Activated CD4-positive, alpha-beta T cell treated with anti-CD3 and anti-CD28 coated beads for 48 hours (primary cell): ENCODE data around the gene PRDX1.

Source experiments
- DNase-seq: peaks from one replicate; pipeline ENCODE4 v3.0.0-alpha.2; 2020

PRDX1 gene

DNA sequence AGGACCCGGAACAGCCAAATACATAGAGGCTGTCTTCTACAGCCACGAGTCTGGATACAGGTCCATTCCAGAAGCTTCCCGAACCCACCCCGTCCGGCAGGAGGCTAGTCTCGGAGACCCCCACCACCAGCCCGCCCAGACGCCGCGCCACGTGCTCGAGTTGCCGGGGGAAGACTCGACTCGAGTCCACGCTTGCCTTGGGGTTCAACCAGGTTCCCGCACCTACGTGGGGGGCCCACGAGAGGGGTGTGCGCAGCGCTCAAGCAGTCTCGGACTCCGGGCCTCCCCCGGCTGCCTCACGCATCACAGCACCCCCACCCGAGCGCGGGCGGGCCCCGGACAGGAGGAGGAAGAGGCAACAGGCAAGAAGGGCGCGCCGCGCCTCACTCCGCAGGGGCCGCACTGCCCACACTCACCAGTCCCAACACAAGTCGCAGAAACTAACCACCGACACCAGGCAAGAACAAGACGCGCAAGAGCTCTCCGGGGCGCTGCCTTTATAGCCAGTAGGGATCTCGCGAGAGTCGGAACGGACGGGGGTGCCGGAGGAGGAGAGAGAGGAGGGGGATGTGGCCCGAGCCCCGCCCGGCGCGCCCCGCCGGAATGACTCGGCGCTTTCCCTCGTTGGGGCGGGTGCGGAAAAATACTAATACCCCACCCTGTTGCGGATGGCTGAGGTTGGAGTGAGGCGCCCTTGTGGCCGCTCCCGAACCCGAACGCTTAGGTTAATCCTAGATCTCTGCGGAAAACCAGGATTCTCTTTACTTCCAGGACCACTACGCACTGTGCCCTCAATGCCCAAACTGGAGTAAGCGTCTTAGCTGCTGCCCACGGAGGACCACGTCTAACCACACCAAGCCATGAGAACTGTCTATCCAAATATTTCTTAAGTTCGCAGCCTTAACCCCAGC lies at the start of gene PRDX1:
TSS of gene PRDX1 (minus strand) at position 472 of the 911 bp plus-strand sequence. CDS start 2,841 bp downstream, outside the sequence.
- DNase-seq = peak; percentile 98

DNA sequence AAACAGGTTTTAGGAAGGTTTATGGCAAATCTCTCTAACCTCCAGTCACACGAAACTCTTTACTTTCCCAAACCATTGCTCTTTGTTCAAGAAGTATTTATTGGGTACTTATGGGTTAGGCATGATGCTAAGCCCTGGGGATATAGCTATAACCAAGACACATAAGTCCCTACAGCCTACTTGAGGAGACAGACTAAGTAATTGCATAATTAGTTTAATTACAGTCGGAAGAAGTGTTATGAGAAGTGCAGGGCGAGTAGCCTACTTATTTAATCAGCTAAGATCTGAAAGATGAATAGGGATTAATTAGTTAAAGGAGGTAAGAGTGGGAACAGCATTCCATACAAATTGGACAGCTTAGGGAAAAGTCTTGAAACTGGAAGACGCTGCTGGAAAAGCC lies 48.9 kb upstream of the PRDX1 start:
- DNase-seq = no peak

DNA sequence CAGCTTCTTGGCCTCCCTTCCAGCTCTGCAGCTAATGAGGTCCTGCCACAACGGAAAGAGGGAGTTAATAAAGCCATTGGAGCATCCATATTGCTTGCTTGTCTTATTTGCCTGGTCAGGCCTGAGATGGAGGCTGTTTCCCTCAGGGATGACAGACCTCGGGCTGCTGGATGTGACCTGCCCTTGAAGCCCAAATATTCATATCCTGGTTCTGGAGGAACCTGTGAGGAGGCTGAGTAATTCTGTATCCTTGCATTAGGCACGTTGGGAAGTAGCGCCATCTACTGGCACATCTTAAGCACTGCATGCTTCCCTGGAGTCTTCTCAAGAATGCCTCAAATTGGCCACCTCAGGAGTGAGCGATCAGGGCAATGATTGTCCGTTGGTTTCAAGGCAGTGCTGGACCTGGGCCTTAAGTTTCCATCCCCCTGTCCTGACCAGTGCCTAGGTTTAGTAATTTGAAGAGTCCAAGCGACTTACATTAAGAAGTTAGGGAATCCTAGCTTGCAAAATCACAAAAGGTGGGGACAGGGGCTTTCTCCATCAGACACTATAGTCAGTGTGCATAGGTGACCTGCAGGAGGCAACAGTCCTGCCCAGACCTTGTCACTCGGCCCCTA lies 48.4 kb upstream of the PRDX1 start:
- DNase-seq = peak; percentile 80

DNA sequence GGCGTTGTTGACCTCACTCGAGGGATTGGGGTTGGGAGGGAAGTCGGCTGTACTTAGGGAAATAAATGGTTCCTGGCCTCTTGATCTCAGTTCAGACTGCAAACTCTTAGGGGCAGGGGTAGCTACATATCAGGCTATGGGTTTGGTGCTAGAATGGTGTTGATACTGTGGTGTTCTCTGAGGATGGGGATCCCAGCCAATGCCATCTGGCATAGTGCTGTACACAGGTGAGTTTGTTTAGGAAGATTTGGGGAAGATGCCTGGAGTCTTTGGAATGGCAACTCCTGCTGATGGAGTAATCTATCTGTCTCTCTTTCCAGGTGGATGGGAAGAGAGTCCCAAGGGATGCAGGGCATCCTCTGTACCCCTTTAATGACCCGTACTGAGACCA lies 47.9 kb upstream of the PRDX1 start:
- no peak for DNase-seq

DNA sequence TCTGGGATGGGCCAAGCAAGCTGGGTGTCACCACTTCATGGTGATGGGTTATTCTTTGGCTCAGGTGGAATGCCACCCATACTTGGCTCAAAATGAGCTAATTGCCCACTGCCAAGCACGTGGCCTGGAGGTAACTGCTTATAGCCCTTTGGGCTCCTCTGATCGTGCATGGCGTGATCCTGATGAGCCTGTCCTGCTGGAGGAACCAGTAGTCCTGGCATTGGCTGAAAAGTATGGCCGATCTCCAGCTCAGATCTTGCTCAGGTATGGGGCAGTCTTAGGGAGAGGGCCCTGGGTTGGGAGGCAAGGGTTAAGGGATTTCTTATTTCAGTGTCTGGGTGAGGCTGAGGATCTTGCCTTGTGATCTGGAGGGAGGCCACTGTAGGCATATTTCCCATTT lies 46.7 kb upstream of the PRDX1 start:
- DNase-seq = no peak

DNA sequence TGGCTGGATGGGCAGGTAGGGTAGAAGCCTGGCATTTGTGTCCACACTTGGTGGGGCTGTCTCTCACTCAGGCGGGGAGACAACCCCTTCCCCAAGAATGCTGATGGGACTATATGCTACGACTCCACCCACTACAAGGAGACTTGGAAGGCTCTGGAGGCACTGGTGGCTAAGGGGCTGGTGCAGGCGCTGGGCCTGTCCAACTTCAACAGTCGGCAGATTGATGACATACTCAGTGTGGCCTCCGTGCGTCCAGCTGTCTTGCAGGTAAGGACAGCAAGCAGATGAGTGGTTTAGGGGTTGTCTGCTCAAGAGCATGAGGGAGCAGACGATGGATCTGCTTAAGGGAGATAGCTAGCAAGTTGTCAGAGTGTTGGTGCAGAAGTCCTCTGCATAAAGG lies 46.2 kb upstream of the PRDX1 start:
- DNase-seq = no peak

DNA sequence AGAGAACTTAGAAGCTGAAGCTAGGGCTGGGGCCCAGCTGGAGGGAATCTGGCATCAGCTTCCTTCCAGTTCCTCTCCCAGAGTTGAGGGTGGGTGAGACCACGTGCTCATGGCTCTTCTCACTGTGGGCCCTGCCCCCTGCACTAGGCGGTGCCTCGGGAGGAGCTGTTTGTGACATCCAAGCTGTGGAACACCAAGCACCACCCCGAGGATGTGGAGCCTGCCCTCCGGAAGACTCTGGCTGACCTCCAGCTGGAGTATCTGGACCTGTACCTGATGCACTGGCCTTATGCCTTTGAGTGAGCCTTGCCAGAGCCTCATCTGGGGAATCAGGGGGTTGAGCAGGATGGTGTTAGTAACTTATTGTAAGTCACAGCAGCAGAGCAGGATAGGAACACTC lies 45.0 kb upstream of the PRDX1 start:
- no peak for DNase-seq

DNA sequence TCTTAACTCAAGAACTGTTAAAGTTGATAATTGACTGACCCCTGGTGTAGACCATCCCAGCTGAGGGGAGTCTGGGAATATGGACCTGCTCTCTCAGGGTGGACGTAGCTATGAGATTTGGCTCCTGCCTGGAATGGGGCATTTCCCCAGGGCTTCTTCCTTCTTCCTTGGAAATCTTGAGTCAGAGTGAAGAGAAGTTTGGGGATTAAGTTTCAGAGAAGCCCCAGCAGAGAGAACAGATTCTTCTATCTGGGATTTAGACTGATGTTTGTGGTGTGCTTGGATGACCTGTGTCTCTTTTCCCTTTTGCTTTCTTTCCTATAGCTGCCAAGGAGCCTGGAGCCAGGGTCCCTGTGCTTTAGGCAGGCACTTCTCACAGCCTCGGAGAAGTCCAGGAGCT lies 42.2 kb upstream of the PRDX1 start:
- DNase-seq = no peak

DNA sequence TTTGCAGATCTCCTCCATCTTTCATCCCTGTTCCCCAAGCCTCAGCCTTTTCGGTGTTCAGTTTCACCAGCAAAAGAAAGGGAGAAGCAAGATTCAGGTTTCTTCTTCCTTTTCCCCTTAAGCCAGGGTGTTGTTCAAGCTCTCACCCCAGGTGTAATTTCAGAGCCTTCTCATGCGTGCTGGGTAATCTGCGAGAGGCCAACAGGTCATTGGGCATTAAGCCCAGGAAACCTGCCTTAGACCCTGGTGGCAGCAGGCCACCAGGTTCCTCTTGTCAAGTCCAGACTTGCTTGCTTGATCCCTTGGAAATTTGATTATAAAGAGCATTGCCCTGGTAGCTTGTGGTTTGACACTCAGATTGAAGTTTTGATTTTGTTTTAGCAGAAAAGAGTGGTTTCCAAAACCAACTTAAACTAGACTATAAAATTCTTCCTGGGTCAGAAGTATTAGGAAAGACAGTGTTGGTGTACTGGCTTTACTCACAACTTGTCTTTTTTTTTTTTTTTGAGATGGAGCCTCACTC lies 35.8 kb upstream of the PRDX1 start:
- no peak for DNase-seq

DNA sequence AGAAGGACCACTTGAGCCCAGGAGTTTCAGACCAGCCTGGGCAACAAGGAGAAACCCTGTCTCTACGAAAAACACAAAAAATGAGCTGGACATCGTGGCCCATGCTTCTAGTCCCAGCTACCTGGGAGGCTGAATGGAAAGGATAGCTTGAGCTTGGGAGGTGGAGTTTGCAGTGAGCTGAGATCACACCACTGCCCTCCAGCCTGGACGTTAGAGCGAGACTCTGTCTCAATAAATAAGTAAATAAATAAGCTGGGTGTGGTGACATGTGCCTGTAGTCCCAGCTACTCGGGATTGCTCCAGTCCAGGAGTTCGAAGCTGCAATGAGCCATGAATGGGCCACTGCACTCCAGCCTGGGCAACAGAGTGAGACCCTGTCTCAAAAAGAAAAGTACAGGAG lies 32.5 kb upstream of the PRDX1 start:
- DNase-seq = no peak

DNA sequence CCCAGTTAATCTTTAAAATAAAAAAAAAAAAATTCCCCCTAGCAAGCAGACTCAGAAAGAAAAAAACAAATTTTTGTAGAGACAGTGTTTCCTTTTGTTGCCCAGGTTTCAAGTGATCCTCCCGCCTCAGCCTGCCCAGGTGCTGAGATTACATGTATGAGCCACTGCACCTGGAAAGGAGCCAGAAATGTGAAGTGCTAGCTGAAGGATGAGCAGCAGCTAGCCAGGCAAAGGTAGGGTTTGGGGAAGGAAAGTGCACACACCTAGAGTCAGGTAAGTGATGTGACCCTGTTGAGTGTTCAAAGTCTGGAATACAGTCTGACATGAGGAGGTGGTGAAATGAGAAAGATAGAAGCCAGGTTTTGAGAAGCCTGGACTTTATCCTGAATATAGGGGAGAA lies 30.6 kb upstream of the PRDX1 start:
- DNase-seq = no peak

DNA sequence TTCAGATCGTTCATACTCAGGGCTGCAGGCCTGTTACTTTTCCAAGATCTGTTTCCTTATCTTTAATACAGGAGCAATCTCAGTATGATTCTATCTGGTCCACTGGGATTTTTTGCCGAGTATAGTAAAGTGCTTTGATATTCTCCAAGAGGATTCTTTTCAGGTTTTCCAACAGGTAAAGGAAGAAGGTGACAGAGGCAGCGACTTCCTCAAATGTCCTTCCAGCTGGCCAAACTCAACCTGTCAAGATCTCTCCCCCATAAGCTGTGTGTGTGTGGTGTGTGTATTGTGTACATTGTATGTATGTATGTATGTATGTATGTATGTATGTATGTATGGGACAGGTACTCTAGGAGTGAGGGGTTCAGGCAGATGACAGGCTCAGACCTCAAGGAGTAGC lies 30.0 kb upstream of the PRDX1 start:
- DNase-seq = no peak

DNA sequence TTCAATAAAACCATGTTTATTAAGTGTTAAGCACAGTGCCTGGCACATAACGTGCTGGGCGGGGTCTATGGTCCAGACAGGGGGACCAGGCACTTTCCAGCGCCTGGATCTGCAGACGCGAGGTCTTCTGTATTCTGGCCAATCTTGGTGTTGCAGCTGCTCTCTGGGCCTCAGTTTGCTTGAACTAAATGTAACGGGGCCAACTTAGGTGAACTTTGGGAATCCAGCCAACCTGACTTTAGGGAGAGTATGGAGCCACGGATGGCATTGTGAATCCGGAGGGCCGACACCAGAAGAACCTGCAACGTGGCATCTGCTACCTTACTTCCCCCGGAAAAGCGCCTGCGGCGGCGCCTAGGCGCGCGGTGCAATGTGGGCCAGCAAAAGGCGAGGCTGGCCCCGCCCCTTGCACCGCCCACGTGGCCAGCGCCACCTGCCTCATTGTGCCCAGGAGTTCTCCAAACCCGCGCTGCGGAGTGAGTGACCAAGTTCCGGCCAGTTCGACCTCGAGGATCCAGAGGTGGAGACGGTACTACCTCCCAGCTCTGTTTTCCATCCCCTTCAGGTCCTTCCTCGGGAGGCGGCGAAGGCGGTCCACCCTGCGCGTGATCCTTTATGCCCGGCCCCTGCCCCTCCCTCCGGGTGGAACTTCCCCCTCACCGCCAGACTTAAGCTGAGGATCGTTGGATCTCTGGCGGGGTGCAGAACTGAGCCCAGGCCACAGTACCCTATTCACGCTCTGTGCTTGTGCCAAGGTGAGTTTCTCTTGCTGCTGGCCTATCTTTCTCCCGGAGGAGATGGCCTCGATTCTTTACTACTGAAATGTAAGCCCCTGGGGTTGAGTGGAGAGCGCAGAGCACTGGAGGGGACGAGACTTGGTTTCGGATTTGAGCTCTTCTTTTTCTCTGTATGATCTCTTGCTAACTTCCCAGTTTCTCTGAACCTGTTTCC lies 29.0 kb upstream of the PRDX1 start, which contains the start of gene AKR1A1:
TSS of gene AKR1A1 (plus strand) at position 426 of the 951 bp plus-strand sequence. CDS start 10,969 bp downstream, outside the sequence.
- DNase-seq = peak; percentile 93

DNA sequence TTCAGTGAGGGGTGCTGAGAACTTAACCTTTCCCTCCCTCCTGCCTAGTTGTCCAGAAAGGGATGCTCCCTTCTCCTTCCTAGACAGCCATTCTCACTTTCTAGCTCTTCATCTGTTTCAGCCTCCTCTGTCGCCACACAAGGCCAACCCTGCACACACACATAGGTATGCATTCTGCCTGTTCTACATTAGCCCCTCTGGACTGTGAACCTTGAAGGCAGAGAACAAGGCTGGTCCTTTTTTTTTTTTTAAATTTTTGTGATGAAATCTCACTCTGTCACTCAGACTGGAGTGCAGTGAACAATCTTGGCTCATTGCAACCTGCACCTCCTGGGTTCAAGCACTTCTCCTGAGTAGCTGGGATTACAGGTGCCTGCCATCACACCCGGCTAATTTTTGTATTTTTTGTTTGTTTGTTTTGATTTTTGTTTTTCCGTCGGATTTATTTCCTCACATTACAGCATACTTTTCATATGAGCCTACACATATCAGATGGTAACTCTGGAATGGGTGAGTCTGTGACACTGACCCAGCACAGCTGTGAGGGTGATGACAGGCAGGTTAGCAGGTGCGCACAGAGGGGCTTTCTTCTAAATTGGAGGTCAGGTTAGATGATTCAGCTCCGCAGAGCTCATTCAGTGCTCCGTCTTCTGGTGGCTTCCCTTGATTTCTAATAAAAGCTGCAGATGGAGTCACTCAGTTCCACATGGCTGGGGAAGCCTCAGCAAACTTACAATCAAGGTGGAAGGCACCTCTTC lies 24.0 kb upstream of the PRDX1 start:
- no peak for DNase-seq

DNA sequence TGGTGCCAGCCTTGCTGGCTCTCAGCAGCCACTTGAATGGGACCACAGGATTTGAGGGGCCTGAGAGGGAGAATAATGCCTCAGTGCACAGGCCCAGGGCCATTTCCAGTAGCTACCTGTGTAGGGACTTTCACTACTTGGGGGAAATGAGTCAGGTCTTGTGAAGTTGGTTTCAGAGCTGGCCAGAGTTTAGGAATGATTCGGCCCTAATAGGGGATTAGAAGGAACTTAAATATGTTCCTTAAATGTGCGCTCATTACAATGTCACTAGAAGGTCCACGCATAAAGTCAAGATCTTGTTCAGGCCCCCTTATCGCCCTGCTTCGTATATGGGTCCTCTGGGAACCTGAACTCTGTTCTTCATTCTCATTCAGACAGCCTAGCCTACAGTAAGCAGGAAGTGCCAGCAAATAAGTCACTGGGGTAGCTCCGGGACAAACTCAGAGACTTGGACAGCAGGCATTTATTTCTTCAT lies 23.4 kb upstream of the PRDX1 start:
- peak; percentile 38 for DNase-seq

DNA sequence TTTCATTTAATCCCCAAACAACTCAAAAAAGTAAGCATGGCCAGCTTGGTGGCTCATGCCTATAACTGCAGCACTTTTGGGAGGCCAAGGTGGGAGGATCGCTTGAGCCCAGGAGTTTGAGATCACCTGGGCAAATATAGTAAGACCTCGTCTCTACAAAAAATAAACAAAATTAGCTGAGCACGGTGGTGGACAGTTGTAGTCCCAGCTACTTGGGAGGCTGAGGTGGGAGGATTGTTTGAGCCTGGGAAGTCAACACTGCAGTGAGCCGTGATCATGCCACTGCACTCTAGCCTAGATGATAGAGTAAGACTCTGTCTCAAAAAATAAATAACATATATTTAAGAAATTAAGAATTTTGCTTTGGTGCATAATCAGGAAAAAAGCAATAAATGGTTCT lies 22.8 kb upstream of the PRDX1 start:
- DNase-seq = no peak

DNA sequence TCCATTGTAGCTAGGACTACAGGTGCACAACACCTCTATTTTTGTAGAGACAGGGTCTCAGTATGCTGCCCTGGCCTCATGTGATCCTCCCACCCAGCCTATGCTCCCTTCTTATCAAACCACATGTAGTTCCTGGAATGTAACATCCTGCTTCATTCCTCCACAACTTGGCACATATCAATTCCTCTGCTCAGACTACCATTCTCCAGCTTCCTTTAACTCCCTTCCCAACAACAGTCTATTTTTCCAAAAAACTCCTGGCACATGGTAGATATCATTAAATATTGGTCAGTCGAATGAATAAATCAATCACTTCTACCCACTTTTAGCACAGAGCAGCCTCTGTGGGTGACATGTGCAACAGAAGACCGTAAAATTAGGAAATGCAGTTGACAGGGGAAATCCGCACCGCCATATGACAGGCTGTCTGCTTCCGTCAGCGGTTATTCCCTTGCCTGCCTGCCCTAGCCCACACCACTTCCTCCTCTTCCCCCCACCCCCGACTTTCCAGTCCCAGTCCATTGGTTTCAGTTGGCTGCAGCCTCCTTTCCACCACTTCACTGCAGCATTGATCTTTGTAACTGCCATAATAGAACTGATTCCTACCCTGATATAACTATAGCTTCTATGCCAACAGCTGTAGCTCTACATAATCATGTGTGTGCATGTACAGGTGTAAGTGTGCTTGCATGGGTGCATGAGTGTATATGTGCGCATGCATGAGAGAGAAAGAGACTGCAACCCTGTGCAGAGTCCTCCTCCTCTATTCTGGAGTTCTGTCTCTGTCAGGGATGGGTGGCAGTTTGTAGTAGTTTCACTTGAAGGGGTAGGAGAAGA lies 22.1 kb upstream of the PRDX1 start:
- DNase-seq = peak; percentile 76

DNA sequence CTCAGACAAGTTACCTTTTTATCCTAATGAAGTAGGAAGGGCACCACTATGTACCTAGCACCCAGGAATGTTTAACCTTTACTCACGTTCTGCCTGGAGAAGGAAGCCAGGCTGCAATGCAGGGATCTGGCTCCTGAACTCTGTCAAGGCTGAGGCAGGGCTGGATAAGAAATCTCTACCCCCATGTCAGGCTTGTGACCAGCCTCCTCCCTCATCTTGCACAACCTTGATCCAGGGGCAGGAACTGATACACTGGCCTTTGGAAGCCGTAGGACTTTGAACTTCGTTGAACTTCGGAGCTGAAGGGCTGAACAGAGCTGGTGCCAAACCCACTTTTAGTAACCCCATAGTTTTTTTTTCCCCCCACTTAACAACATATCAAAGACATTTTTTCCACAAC lies 20.9 kb upstream of the PRDX1 start:
- DNase-seq = no peak

DNA sequence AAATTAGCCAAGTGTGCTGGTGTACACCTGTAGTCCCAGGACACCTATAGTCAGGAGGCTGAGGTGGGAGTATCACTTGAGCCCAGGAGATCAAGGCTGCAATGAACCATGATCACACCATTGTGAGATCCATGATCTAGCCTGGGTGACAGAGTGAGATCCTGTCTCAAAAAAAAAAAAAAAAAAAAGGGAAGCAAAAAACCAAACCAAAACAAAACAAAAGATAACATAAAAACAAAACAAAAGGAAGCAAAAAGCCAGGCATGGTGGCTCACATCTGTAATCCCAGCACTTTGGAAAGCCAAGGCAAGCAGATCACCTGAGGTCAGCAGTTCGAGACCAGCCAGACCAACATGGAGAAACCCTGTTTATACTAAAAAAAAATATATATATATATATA lies 19.5 kb upstream of the PRDX1 start:
- DNase-seq = no peak

DNA sequence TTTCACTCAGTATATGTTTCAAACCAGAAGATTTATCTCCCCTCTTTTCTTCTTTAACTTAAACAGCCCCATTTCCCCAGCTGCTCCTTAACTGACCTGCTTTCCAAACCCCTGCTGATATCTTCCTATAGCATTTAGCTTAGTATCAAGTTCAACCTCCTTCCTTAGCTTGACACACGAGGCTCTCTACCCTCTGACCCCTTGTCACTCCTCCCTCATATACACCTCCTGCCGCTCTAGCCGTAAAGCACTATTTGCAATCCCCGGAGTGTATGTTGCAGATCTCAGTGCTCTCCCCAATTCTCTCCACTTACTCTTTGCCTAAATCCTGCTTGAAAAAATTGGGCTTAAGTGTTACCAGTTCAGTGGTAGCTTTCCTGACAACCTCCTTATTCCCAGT lies 15.2 kb upstream of the PRDX1 start:
- DNase-seq = no peak
